PC-3 (cell line): ENCODE results near the gene RFXANK.

ENCODE experiments used
- EZH2 ChIP-seq: fragments of 300-600 bp; sonication (generic); IDR thresholded peaks from one replicate; pipeline ENCODE4 v1.6.1; 2017; ENCODE audit warnings: antibody characterized with exemption, mild to moderate bottlenecking, low read length; ENCODE audit not compliant: unreplicated experiment
- EZH2phosphoT487 ChIP-seq: fragments of 300-600 bp; sonication (generic); IDR thresholded peaks from 2 replicates; pipeline ENCODE4 v1.6.1; 2018; ENCODE audit warnings: mild to moderate bottlenecking, antibody characterized with exemption, low read length, borderline replicate concordance
- TF ChIP-seq, protein P1 (sequence below): fragments of 300-600 bp; sonication (generic); conservative IDR thresholded peaks from 2 replicates; pipeline ENCODE4 v1.5.1; 2017; ENCODE audit warnings: antibody characterized with exemption, low read depth, mild to moderate bottlenecking, low read length

DNA sequence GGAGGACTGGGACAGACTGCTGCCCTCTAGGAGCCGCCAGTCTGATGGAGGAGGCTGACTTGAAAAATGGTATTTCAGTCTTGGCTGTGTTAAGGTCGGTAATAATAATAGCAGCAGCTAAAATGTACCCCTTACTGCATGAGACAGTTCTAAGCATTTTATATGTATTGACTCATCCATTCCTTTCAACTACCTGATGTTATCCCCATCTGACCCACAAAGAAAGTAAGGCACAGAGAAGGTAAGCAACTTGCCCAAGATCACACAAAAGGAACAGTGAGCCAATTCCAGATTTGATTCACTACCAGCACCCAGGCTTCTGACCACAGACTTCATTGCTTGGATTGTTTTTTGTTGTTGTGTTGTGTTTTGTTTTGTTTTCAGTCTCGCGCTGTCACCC lies 23.7 kb downstream of the RFXANK start:
- TF ChIP-seq EZH2, result no peak
- TF ChIP-seq, protein P1, sequence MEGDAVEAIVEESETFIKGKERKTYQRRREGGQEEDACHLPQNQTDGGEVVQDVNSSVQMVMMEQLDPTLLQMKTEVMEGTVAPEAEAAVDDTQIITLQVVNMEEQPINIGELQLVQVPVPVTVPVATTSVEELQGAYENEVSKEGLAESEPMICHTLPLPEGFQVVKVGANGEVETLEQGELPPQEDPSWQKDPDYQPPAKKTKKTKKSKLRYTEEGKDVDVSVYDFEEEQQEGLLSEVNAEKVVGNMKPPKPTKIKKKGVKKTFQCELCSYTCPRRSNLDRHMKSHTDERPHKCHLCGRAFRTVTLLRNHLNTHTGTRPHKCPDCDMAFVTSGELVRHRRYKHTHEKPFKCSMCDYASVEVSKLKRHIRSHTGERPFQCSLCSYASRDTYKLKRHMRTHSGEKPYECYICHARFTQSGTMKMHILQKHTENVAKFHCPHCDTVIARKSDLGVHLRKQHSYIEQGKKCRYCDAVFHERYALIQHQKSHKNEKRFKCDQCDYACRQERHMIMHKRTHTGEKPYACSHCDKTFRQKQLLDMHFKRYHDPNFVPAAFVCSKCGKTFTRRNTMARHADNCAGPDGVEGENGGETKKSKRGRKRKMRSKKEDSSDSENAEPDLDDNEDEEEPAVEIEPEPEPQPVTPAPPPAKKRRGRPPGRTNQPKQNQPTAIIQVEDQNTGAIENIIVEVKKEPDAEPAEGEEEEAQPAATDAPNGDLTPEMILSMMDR, result no peak
- no peak for TF ChIP-seq EZH2phosphoT487
